ENCODE measurements around the gene HOXB3. TPM values are rescaled to one million over a fixed set of nuclear protein-coding genes. Genes with fewer than 3 reads are reported as not detected.

The HOXB3 gene
- total RNA-seq, 1 experiment from 2014 or later: not detected

- no peak for DNase-seq
- H3K9me3 Mint-ChIP-seq: peaks cover 0 to 8% of the 10 kb centered on the region in 2 experiments; a peak in 2 of 5 replicates
- H3K27me3 ChIP-seq (ENCODE audit: insufficient read depth, low read length): peaks cover 99% of the 10 kb centered on the region
- no peak overlapping the region for H3T11ph ChIP-seq (ENCODE audit: low read length)
- no peak overlapping the region for H3K4me3 Mint-ChIP-seq
- no peak overlapping the region for H3K23ac ChIP-seq (ENCODE audit: insufficient read length, low read depth, low read length)
- no peak overlapping the region for H3K4ac ChIP-seq (ENCODE audit: low read depth, low read length)
- H4K8ac ChIP-seq (replicated peaks; ENCODE audit: insufficient read length, low read depth, low read length): no peak overlapping the region
- no peak overlapping the region for H3K4me2 ChIP-seq (ENCODE audit: insufficient read depth, insufficient read length, low read length)
- no peak overlapping the region for H2AFZ ChIP-seq (ENCODE audit: low read length)
- H4K5ac ChIP-seq (ENCODE audit: insufficient read length, low read depth, low read length): no peak overlapping the region
- no peak overlapping the region for H2BK15ac ChIP-seq (ENCODE audit: low read depth, low read length)
- H2BK120ac ChIP-seq (ENCODE audit: low read depth, low read length, poor library complexity, severe bottlenecking): no peak overlapping the region
- no peak overlapping the region for H3K14ac ChIP-seq (ENCODE audit: insufficient read depth, low read length)
- H3K27me3 Mint-ChIP-seq (ENCODE audit: low read depth): peaks cover 29% of the 10 kb centered on the region
- H2AK5ac ChIP-seq (ENCODE audit: insufficient read length, low read length): no peak overlapping the region
- TF ChIP-seq, protein P1, sequence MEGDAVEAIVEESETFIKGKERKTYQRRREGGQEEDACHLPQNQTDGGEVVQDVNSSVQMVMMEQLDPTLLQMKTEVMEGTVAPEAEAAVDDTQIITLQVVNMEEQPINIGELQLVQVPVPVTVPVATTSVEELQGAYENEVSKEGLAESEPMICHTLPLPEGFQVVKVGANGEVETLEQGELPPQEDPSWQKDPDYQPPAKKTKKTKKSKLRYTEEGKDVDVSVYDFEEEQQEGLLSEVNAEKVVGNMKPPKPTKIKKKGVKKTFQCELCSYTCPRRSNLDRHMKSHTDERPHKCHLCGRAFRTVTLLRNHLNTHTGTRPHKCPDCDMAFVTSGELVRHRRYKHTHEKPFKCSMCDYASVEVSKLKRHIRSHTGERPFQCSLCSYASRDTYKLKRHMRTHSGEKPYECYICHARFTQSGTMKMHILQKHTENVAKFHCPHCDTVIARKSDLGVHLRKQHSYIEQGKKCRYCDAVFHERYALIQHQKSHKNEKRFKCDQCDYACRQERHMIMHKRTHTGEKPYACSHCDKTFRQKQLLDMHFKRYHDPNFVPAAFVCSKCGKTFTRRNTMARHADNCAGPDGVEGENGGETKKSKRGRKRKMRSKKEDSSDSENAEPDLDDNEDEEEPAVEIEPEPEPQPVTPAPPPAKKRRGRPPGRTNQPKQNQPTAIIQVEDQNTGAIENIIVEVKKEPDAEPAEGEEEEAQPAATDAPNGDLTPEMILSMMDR (conservative IDR thresholded peaks at IDR 0.05): no peak
- no peak overlapping the region for H2BK20ac ChIP-seq (ENCODE audit: low read depth, low read length, poor library complexity, severe bottlenecking)
- H3K79me1 ChIP-seq (ENCODE audit: insufficient read depth, low read depth, low read length, poor library complexity, severe bottlenecking): no peaks in the 10 kb centered on the region
- H3K56ac ChIP-seq (ENCODE audit: insufficient read length, low read depth, low read length): no peak overlapping the region
- no peak overlapping the region for H2BK12ac ChIP-seq (ENCODE audit: insufficient read length, low read depth, low read length)
- H3K79me2 ChIP-seq (ENCODE audit: insufficient read depth, low read length): no peaks in the 10 kb centered on the region
- H3K9me3 ChIP-seq (ENCODE audit: control insufficient read depth, low read depth, low read length): no peaks in the 10 kb centered on the region
- H3K23me2 ChIP-seq (ENCODE audit: insufficient read length, low read depth, low read length, poor library complexity, severe bottlenecking): no peaks in the 10 kb centered on the region
- H3K4me1 Mint-ChIP-seq: peaks cover 6 to 18% of the 10 kb centered on the region in 2 experiments
- no peak overlapping the region for H4K91ac ChIP-seq (ENCODE audit: insufficient read length, low read depth, low read length)
- no peak overlapping the region for H3K9ac ChIP-seq (ENCODE audit: extremely low read depth, insufficient read length, low read length)
- no peaks in the 10 kb centered on the region; a peak in 1 of 7 replicates for H3K36me3 Mint-ChIP-seq (ENCODE audit: insufficient read depth in 1 of 3, low read depth in 3 of 3)
- H4K20me1 ChIP-seq (ENCODE audit: control insufficient read depth, insufficient read depth, insufficient read length): peaks cover 4% of the 10 kb centered on the region
- no peak overlapping the region for H3K27ac ChIP-seq (ENCODE audit: insufficient read length, low read depth, low read length)
- no CpG with 5 or more reads among the region's 4 CpGs for WGBS (ENCODE audit: extremely low coverage, insufficient read length, low lambda C conversion rate)
- H3K27ac Mint-ChIP-seq: no peak overlapping the region
- no peak overlapping the region for H2BK5ac ChIP-seq (ENCODE audit: insufficient read length, low read length)
- H3K4me1 ChIP-seq (ENCODE audit: insufficient read depth, low read length): peaks cover 2% of the 10 kb centered on the region; the same call in 1 of the 2 replicates
- no peak overlapping the region for H3K18ac ChIP-seq (ENCODE audit: insufficient read length, low read depth, low read length)
Observed at GRCh38 chr17:48565925-48566710, 23.9 kb downstream of the HOXB3 start.
